PFSK-1 (cell line): Measurements from ENCODE around the gene SPTA1.

Experiments used
- POLR2AphosphoS5 ChIP-seq: IDR thresholded peaks from 2 replicates; pipeline ENCODE4 v1.6.1; 2012; ENCODE audit warnings: low read depth, mild to moderate bottlenecking, control low read depth, low read length, moderate library complexity
- REST ChIP-seq, 2 experiments: IDR thresholded peaks; 2 replicates each; pipeline versions ENCODE4 v1.6.1 to v1.8.0; 2011 to 2012; ENCODE audit warnings: low read depth in 2 of 2, low read length in 2 of 2, control low read depth in 1 of 2, inconsistent platforms in 1 of 2, mild to moderate bottlenecking in 1 of 2, moderate library complexity in 1 of 2; ENCODE audit not compliant: insufficient read depth in 1 of 2

GRCh38 chr1:158652721-158653334 lies 33.7 kb downstream of the SPTA1 start:
- TF ChIP-seq POLR2AphosphoS5: no peak
- TF ChIP-seq REST (IDR thresholded peaks at IDR 0.05; ENCODE audit: insufficient read depth in 1 of 2, low read depth in 2 of 2, low read length in 2 of 2): no peak
